NCI-H1930 (cell line): ENCODE results near the gene FBXL13.
"Not testable (repeated sequence)": the region's sequence is repeated elsewhere in the genome, so short reads cannot be mapped to it uniquely, and the experiment has no call there.

ENCODE experiments used
- DNase-seq, 2 experiments: peaks; one replicate each; lab custom pipeline; 2025; lab: John Stamatoyannopoulos, UW

FBXL13 gene

GRCh38 chr7:102935450-102936115 lies 139.0 kb downstream of the FBXL13 start:
- DNase-seq, result no peak

- no peak for DNase-seq
Observed at GRCh38 chr7:102934701-102935100, 139.9 kb downstream of the FBXL13 start.

GRCh38 chr7:102934239-102934638 lies 140.4 kb downstream of the FBXL13 start:
- DNase-seq, result no peak

GRCh38 chr7:102933763-102934162 lies 140.8 kb downstream of the FBXL13 start:
- DNase-seq, result no peak

GRCh38 chr7:102931757-102932156 lies 142.8 kb downstream of the FBXL13 start:
- DNase-seq, result no peak

- no peak for DNase-seq
Observed at GRCh38 chr7:102927312-102927933, 147.2 kb downstream of the FBXL13 start.

- DNase-seq, result no peak
Observed at GRCh38 chr7:102926783-102927140, 147.8 kb downstream of the FBXL13 start.

GRCh38 chr7:102925976-102926782 lies 148.4 kb downstream of the FBXL13 start:
- no peak for DNase-seq

GRCh38 chr7:102918845-102919244 lies 155.8 kb downstream of the FBXL13 start:
- DNase-seq, result no peak

- DNase-seq, result no peak
Observed at GRCh38 chr7:102917436-102918353, 156.9 kb downstream of the FBXL13 start.

GRCh38 chr7:102916881-102917280 lies 157.7 kb downstream of the FBXL13 start:
- no peak for DNase-seq

GRCh38 chr7:102916426-102916825 lies 158.2 kb downstream of the FBXL13 start:
- no peak for DNase-seq

GRCh38 chr7:102914585-102914984 lies 160.0 kb downstream of the FBXL13 start:
- DNase-seq, result no peak

- DNase-seq, result no peak
Observed at GRCh38 chr7:102913826-102914225, 160.8 kb downstream of the FBXL13 start.

GRCh38 chr7:102912742-102913141 lies 161.9 kb downstream of the FBXL13 start, which contains the start of gene LRRC17:
Gene LRRC17 (plus strand): TSS chr7:102913000. CDS start chr7:102933914, 20,914 bp downstream.
- DNase-seq, result no peak

GRCh38 chr7:102908676-102909075 lies 165.9 kb downstream of the FBXL13 start:
- DNase-seq, result no peak

- not testable (repeated sequence) for DNase-seq
Observed at GRCh38 chr7:102903576-102903975, 171.0 kb downstream of the FBXL13 start.

- not testable (repeated sequence) for DNase-seq
Observed at GRCh38 chr7:102902052-102902451, 172.5 kb downstream of the FBXL13 start.

GRCh38 chr7:102898532-102898859 lies 176.1 kb downstream of the FBXL13 start:
- no peak for DNase-seq

- DNase-seq, result no peak
Observed at GRCh38 chr7:102897856-102898531, 176.6 kb downstream of the FBXL13 start.

- DNase-seq, result no peak
Observed at GRCh38 chr7:102897211-102897631, 177.4 kb downstream of the FBXL13 start.
